ENCODE data around the gene FBXL4. TPM values are rescaled to one million over a fixed set of nuclear protein-coding genes. Genes with fewer than 3 reads are reported as not detected.
"Not testable (repeated sequence)": the region's sequence is repeated elsewhere in the genome, so short reads cannot be mapped to it uniquely, and the experiment has no call there.

FBXL4 gene
- total RNA-seq, 1 donor = 23.6 TPM

GRCh38 chr6:98927534-98927933 is 20.2 kb downstream of the FBXL4 start:
- no peak for DNase-seq (ENCODE audit: low read depth)
- TF ChIP-seq, protein P1, sequence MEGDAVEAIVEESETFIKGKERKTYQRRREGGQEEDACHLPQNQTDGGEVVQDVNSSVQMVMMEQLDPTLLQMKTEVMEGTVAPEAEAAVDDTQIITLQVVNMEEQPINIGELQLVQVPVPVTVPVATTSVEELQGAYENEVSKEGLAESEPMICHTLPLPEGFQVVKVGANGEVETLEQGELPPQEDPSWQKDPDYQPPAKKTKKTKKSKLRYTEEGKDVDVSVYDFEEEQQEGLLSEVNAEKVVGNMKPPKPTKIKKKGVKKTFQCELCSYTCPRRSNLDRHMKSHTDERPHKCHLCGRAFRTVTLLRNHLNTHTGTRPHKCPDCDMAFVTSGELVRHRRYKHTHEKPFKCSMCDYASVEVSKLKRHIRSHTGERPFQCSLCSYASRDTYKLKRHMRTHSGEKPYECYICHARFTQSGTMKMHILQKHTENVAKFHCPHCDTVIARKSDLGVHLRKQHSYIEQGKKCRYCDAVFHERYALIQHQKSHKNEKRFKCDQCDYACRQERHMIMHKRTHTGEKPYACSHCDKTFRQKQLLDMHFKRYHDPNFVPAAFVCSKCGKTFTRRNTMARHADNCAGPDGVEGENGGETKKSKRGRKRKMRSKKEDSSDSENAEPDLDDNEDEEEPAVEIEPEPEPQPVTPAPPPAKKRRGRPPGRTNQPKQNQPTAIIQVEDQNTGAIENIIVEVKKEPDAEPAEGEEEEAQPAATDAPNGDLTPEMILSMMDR (IDR thresholded peaks at IDR 0.05; ENCODE audit: insufficient read depth, low read length) = no peak
- no peak overlapping the region for H3K4me3 ChIP-seq (ENCODE audit: low read depth, low read length)

- TF ChIP-seq, protein P1 (IDR thresholded peaks at IDR 0.05; ENCODE audit: insufficient read depth, low read length) = no peak
- no peak for DNase-seq (ENCODE audit: low read depth)
- H3K4me3 ChIP-seq (ENCODE audit: low read depth, low read length) = no peak overlapping the region
Observed at GRCh38 chr6:98925831-98926230, 21.9 kb downstream of the FBXL4 start.

- no peak for DNase-seq (ENCODE audit: low read depth)
- TF ChIP-seq, protein P1 (IDR thresholded peaks at IDR 0.05; ENCODE audit: insufficient read depth, low read length) = no peak
- H3K4me3 ChIP-seq (ENCODE audit: low read depth, low read length) = no peak overlapping the region
Observed at GRCh38 chr6:98924647-98925046, 23.1 kb downstream of the FBXL4 start.

GRCh38 chr6:98920904-98921431 is 26.8 kb downstream of the FBXL4 start:
- H3K4me3 ChIP-seq (ENCODE audit: low read depth, low read length) = no peak overlapping the region
- TF ChIP-seq, protein P1 (IDR thresholded peaks at IDR 0.05; ENCODE audit: insufficient read depth, low read length) = no peak
- DNase-seq (ENCODE audit: low read depth) = no peak

GRCh38 chr6:98910946-98911345 is 36.8 kb downstream of the FBXL4 start:
- not testable (repeated sequence) for H3K4me3 ChIP-seq (ENCODE audit: low read depth, low read length); DNase-seq (ENCODE audit: low read depth)

DNA sequence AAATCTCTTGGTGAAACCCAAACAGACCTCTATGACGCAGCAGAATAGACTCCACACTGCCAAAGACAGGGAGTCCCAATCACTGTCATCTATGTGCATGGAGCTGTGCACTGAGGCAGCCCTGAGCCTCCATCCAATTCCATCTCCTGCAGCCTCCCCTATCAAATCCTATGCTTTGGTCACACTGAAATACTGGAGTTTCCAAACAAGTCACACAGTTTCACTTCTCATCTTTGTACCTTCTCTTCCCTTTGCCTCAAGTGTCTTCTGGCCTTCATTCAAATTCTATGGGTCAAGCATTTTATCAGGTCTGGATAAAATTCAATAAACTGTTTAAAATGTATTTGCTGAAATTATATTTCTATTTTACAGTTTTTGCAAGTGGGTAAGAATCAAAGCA is 38.5 kb downstream of the FBXL4 start:
- no peak overlapping the region for H3K4me3 ChIP-seq (ENCODE audit: low read depth, low read length)
- TF ChIP-seq, protein P1 (IDR thresholded peaks at IDR 0.05; ENCODE audit: insufficient read depth, low read length) = no peak
- DNase-seq (ENCODE audit: low read depth) = no peak

- H3K4me3 ChIP-seq (ENCODE audit: low read depth, low read length); DNase-seq (ENCODE audit: low read depth): not testable (repeated sequence)
Observed at GRCh38 chr6:98906342-98906741, 41.4 kb downstream of the FBXL4 start.

DNA sequence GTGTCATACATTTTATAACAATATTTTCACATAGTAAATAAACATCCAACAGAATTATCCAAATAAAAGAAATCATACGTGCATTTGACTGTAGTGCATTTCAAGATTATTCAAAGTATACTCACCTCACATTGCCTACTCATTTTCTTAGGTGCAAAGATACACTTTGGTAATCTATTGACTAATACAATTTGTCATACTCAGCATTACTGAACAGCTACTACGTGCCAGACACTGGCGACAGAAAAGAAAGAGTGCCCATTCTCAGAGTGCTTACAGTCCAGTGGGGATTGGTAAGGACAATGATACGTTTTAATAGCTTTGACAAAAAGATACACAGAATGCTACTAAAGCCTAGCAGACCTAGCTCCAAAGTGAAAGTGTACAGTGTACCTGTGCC is 42.0 kb downstream of the FBXL4 start:
- TF ChIP-seq, protein P1 (IDR thresholded peaks at IDR 0.05; ENCODE audit: insufficient read depth, low read length) = no peak
- no peak overlapping the region for H3K4me3 ChIP-seq (ENCODE audit: low read depth, low read length)
- no peak for DNase-seq (ENCODE audit: low read depth)
